HTR-8/SVneo (cell line): ENCODE results near the gene TPRG1L.

Source experiments
- DNase-seq: peaks from one replicate; pipeline ENCODE4 v3.0.0; 2011; ENCODE audit warnings: low spot score, mixed read lengths; ENCODE audit not compliant: insufficient read length
- FAIRE-seq: peaks from 2 replicates; lab custom pipeline; 2011; peaks lifted over from hg19 to GRCh38; lab: Jason Lieb, UNC

TPRG1L gene

GRCh38 chr1:3639397-3639911 lies 14.6 kb downstream of the TPRG1L start:
- DNase-seq (no peak), FAIRE-seq (no peak)

- FAIRE-seq = no peak
- no peak for DNase-seq
These were observed 15.5 kb downstream of the TPRG1L start for GRCh38 chr1:3640121-3640837.

- FAIRE-seq (no peak), DNase-seq (no peak)
These were observed 16.4 kb downstream of the TPRG1L start for GRCh38 chr1:3641046-3641760.

GRCh38 chr1:3641816-3642215 lies 17.0 kb downstream of the TPRG1L start:
- FAIRE-seq = no peak

DNA sequence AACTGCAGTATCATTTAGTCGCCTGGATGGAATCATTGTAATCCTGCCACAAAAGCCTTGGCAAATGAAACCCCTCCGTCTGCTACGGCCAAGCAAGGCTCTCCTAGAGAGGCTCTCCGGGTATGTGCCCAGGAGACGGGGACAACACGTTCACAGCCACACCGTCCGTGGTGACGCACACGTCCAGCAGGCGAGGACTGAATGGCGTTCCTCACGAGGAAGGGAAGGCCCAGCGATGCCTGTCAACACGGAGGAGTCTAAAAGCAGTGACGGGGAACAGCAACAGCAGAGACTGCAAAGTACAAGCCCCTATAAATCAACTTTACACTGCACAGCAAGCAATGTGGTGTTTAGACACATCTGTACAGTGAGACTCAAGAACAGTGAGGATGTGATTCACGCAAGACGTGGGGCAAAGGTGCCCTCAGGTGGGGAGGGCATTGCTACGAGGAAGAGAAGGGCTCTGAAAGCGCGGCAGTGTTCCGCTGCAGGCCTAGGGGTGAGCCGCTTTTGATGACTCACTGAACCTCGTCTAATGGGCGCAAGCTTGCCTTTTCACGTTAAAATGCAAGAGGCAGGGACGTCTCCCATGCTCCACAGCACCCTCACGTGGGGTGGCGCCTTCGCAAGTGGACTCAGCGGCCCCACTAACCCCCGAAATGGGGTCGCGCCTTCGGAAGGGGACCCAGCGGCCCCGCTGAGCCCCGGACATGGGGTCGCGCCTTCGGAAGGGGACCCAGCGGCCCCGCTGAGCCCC lies 18.3 kb downstream of the TPRG1L start:
- FAIRE-seq (no peak), DNase-seq (no peak)

More at GRCh38 chr1:3641816-3642215, 17.0 kb downstream of the TPRG1L start:
- DNase-seq = no peak

GRCh38 chr1:3644273-3644672 lies 19.5 kb downstream of the TPRG1L start:
- DNase-seq (no peak), FAIRE-seq (no peak)

GRCh38 chr1:3645247-3645646 lies 20.4 kb downstream of the TPRG1L start:
- DNase-seq = no peak

DNA sequence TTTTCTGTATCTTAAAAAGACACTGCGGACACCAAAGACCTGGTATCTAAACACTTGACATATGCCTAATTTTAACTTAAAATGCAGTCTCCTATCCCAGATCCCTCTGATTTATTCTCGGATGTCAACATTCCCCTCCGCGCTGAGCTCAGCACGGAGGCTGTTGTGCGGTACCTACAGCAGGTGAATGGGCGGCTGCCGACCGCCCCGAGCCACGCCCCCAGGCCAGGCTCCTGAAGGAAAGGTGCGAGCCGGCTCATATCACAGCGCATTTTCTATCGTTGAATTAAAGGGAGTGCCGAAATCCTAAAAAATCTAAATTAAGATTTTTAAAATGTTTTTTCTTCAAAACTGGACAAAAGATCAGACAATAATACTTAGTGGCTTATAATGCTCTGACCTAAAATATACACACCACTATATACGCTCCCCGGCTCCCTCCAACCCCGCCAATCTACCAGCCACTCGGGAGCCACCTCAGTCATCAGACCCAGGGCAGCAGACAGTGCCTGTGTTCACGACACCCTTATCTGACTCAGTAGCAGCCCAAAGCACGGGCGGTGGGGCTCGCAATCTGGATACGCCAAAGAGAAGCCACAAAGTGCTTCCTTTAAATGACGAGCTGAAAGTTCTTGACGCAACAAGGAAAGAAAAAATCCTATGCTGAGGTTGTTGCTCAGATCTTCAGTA lies 21.0 kb downstream of the TPRG1L start:
- FAIRE-seq = no peak
- no peak for DNase-seq

More at GRCh38 chr1:3645247-3645646, 20.4 kb downstream of the TPRG1L start:
- FAIRE-seq = no peak

- FAIRE-seq (no peak), DNase-seq (no peak)
These were observed 21.8 kb downstream of the TPRG1L start for GRCh38 chr1:3646596-3646995.

DNA sequence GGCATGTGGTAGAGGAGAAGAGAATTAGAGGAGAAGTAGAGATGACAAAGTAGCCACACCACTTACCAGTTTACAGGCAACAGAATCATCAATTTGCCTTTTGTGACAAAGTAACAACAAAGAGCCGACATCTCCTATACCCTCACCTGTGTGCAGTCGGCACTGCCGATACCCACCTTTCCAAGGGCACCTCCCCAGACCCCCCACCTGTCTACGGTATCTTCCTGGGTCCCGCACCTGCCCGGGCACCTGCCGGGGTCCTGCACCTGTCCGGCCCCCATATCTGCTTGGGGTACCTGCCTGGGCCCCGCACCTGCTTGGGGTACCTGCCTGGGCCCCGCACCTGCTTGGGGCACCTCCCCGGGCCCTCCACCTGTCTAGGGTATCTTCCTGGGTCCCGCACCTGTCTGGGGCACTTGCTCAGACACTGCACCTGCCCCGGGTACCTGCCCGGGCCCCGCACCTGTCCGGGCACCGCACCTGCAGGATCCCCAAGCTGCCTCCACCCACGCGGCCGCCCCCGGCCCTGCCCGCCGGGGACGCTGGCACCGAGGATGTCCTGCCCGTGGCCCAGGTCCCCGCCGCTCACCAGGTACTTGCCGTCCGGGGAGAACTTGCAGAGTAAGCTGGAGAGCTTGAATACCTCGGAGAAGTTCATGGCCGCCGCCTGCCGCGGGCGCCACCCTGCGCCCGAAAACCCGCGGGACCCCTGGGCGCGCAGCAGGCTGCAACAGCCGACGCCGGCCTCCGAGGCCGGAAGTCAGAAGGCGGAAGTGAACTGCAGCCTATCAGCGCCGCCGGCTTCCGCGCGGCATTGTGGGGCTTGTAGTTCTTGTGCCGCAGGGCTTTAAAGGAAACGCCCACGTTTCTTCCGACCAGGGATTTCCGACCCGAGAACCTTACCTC lies 24.8 kb downstream of the TPRG1L start, which contains the start of gene WRAP73:
WRAP73 (minus strand) TSS at position 762 of the 906 bp plus-strand sequence; CDS start at position 658, 104 bp downstream.
- DNase-seq = peak; percentile 90
- peak; percentile 60 for FAIRE-seq

DNA sequence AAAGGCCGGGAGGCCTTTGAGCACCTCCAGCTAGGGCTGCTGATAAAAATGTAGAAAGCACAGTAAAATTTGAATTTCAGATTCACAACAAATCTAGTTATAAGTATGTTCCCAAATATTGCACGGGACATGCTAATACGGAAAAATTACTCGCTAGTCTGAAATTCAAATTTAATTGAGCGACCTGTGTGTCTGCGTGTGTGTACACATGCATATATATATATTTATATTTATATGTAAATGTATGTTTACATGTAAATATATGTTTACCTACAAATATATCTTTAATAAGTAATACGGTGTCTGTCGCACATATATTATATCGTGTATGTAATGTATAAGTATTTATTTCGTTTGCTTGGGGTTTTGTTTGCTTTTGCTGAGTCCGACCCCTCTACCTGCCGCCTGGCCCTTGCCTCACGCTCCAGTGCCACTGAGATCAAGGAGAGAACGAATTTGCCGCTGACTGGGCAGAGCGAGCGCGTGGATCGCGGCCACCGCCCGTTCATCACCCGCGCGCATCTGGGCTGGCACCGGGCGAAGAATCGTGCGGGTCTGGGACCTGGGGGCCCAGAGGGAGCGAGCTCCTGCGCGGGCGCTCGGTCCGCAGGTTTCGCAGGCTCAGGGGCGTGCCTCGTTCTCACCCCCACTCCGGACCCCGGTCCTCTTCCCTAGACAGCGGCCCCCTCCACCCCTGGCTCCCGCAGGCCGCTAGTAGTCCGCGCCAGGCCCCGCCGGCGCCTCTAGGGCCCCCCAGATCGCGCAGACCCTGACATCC lies 25.6 kb downstream of the TPRG1L start:
- FAIRE-seq = no peak
- DNase-seq = no peak

GRCh38 chr1:3651026-3651929 lies 26.5 kb downstream of the TPRG1L start:
- FAIRE-seq (no peak), DNase-seq (no peak)

GRCh38 chr1:3651930-3652547 lies 27.2 kb downstream of the TPRG1L start, which contains the start of gene TP73:
Gene TP73, plus strand, starts transcription at chr1:3652516. Its CDS starts 29,850 bp downstream, at chr1:3682366.
- FAIRE-seq = peak; percentile 58
- peak; percentile 53 for DNase-seq

GRCh38 chr1:3652548-3653285 lies 27.9 kb downstream of the TPRG1L start:
- FAIRE-seq (no peak), DNase-seq (peak; percentile 29)

DNA sequence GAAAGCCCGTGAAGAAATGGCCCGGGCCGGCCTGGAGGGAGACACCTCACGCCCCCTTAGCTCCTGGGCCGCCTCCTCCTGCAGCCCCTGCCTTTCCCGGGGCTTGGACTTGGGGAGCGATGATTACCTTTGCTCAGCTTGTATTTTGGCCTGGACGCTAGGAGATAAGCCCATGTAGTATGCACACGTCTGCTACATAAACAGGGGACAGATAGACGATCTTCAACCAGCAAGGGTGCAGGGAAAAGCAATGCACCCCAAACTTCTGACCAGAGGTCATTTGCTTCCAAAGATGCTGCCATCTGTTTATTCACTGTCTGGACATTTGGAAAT lies 28.4 kb downstream of the TPRG1L start:
- FAIRE-seq = no peak
- no peak for DNase-seq
